Fibroblast of lung (primary cell): Measurements from ENCODE around the gene STOML1. TPM values are rescaled to one million over a fixed set of nuclear protein-coding genes. Genes with fewer than 3 reads are reported as not detected.
A peak's percentile ranks its signal among the peaks of the same experiment; 100 is the strongest.

Source experiments
- DNase-seq, 2 donors: peaks; one replicate each; pipeline versions ENCODE4 v3.0.0 to v3.0.0-alpha.2; 2010; ENCODE audit warnings: low read depth in 2 of 2
- H2AFZ ChIP-seq: 2 replicates; pipeline ENCODE4 v1.5.1; 2012; ENCODE audit warnings: low read length, control low read depth, inconsistent platforms
- H3K27ac ChIP-seq: 2 replicates; pipeline ENCODE4 v1.5.1; 2011; ENCODE audit warnings: low read length, control low read depth; ENCODE audit not compliant: insufficient read depth
- H3K27me3 ChIP-seq: 2 replicates; pipeline ENCODE4 v1.5.1; 2011; ENCODE audit warnings: mild to moderate bottlenecking, low read length; ENCODE audit not compliant: control insufficient read depth, insufficient read depth
- H3K36me3 ChIP-seq: 2 replicates; pipeline ENCODE4 v1.5.1; 2011; ENCODE audit warnings: low read length; ENCODE audit not compliant: control insufficient read depth, insufficient read depth
- H3K4me1 ChIP-seq: 2 replicates; pipeline ENCODE4 v1.5.1; 2011; ENCODE audit warnings: low read length; ENCODE audit not compliant: control insufficient read depth, insufficient read depth; ENCODE audit errors: extremely low read depth
- H3K4me2 ChIP-seq: 2 replicates; pipeline ENCODE4 v1.5.1; 2011; ENCODE audit warnings: low read length, control low read depth; ENCODE audit not compliant: insufficient read depth; ENCODE audit errors: extremely low read depth
- H3K4me3 ChIP-seq, 4 experiments: fragments of 200-600 bp in 1 of 4; sonication (generic) in 1 of 4; replicated peaks in 1 of 4; 2 replicates each; pipeline ENCODE4 v1.5.1; 2011 to 2016; ENCODE audit warnings: low read length in 4 of 4, low read depth in 3 of 4, mild to moderate bottlenecking in 3 of 4, control low read depth in 2 of 4, inconsistent platforms in 1 of 4, mixed read lengths in 1 of 4; ENCODE audit not compliant: insufficient read depth in 1 of 4; ENCODE audit errors: control extremely low read depth in 1 of 4
- H3K79me2 ChIP-seq: 2 replicates; pipeline ENCODE4 v1.5.1; 2012; ENCODE audit warnings: mild to moderate bottlenecking, low read length, inconsistent platforms; ENCODE audit not compliant: control insufficient read depth, insufficient read depth
- H3K9ac ChIP-seq: 2 replicates; pipeline ENCODE4 v1.5.1; 2011; ENCODE audit warnings: mild to moderate bottlenecking, low read length, control low read depth; ENCODE audit not compliant: insufficient read depth
- H3K9me3 ChIP-seq: 2 replicates; pipeline ENCODE4 v1.5.1; 2012; ENCODE audit warnings: low read depth, low read length; ENCODE audit not compliant: control insufficient read depth, insufficient read depth
- H4K20me1 ChIP-seq: 2 replicates; pipeline ENCODE4 v1.5.1; 2011; ENCODE audit warnings: low read length; ENCODE audit not compliant: control insufficient read depth, insufficient read depth; ENCODE audit errors: extremely low read depth
- EZH2 ChIP-seq: IDR thresholded peaks from 2 replicates; pipeline ENCODE4 v1.5.1; 2012; ENCODE audit warnings: low read length, control low read depth, mild to moderate bottlenecking; ENCODE audit errors: missing control alignments
- polyA plus RNA-seq, 2 donors: library from polyadenylated mRNA; depleted of rRNA in 1 of 2; stranded (reverse) in 1 of 2; unstranded in 1 of 2; fragments of >200 nt; gene quantifications; 2 replicates each; pipeline ENCODE4 v1.2.1, GENCODE V29; 2011 to 2012; ENCODE audit warnings: missing spikeins in 1 of 2
- total RNA-seq: library from RNA; depleted of rRNA; stranded (reverse); fragments of >200 nt; gene quantifications from 2 replicates; pipeline ENCODE4 v1.2.1, GENCODE V29; 2014
- TF ChIP-seq, protein P1 (sequence below), 2 donors: IDR thresholded peaks in 1 of 2; conservative IDR thresholded peaks in 1 of 2; 1 replicate in 1 of 2; 2 replicates in 1 of 2; pipeline ENCODE4 v1.5.1; 2011 to 2012; ENCODE audit warnings: low read length in 2 of 2, control low read depth in 1 of 2, inconsistent platforms in 1 of 2, low read depth in 1 of 2, mild to moderate bottlenecking in 1 of 2

The STOML1 gene
- total and polyA plus RNA-seq, 2 donors (not counting 1 experiment from before 2014, with no cell fraction given), result 9.8 to 24.8 TPM

DNA sequence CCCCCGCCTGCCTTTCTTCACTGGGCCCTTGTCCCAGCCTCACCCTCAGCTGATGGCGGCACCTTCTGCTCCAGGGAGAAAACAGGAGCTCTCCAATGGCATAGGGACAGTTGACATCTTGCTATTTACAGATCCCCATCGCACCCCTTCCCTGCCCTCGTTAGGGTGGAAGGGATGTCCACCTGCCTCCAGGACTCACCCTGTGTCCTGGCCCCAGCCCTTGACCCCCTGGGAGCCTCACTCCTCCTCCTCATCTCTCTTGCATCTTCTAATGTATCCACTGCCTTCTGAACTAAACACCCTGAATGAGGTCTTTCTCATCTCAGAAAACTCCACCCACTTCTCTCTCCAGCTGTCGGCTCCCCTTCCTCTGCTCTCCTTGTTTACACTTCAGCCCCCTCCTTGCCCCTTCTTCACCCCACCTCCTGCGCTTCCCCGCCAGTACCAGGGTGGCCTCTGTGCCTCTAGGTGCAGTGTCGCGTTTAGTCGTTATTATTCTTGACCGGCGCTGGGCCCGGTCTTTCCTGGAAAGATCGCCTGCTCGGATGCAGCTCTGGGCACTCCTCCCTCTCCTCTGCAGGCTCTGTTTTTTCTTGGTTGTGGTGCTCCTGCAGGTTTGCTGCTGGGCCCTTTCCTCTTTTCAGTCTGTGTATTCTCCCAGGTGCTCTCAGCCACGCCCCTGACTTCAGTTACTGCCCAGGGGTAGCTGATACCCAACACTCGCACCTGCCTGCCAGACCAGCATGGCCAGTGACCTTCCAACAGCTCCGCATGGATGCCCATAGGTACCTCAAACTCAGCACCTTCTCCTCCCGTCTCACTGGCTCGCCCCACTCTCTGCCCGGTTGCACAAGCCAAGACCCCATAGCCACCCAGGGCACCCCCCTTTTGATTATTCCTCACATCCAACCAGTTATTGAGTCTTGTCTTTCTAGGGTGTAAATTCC lies 45.3 kb upstream of the STOML1 start:
- no peaks in the 10 kb centered on the region for H3K9me3 ChIP-seq
- no peak overlapping the region for H2AFZ ChIP-seq
- no peak overlapping the region for H3K27ac ChIP-seq
- DNase-seq, result no peak
- no peaks in the 10 kb centered on the region for H3K27me3 ChIP-seq
- H3K79me2 ChIP-seq, result no peaks in the 10 kb centered on the region
- H3K4me3 ChIP-seq, result no peak overlapping the region
- H3K36me3 ChIP-seq, result peaks cover 24% of the 10 kb centered on the region
- no peak for TF ChIP-seq EZH2
- TF ChIP-seq, protein P1, sequence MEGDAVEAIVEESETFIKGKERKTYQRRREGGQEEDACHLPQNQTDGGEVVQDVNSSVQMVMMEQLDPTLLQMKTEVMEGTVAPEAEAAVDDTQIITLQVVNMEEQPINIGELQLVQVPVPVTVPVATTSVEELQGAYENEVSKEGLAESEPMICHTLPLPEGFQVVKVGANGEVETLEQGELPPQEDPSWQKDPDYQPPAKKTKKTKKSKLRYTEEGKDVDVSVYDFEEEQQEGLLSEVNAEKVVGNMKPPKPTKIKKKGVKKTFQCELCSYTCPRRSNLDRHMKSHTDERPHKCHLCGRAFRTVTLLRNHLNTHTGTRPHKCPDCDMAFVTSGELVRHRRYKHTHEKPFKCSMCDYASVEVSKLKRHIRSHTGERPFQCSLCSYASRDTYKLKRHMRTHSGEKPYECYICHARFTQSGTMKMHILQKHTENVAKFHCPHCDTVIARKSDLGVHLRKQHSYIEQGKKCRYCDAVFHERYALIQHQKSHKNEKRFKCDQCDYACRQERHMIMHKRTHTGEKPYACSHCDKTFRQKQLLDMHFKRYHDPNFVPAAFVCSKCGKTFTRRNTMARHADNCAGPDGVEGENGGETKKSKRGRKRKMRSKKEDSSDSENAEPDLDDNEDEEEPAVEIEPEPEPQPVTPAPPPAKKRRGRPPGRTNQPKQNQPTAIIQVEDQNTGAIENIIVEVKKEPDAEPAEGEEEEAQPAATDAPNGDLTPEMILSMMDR (conservative IDR thresholded peaks at IDR 0.05 in 1 of 2, IDR thresholded peaks at IDR 0.05 in 1 of 2; ENCODE audit: low read depth in 1 of 2, low read length in 2 of 2), result no peak
- peaks cover 27% of the 10 kb centered on the region for H3K4me1 ChIP-seq
- H3K4me2 ChIP-seq, result no peak overlapping the region
- no peak overlapping the region for H3K9ac ChIP-seq
- no peaks in the 10 kb centered on the region for H4K20me1 ChIP-seq

DNA sequence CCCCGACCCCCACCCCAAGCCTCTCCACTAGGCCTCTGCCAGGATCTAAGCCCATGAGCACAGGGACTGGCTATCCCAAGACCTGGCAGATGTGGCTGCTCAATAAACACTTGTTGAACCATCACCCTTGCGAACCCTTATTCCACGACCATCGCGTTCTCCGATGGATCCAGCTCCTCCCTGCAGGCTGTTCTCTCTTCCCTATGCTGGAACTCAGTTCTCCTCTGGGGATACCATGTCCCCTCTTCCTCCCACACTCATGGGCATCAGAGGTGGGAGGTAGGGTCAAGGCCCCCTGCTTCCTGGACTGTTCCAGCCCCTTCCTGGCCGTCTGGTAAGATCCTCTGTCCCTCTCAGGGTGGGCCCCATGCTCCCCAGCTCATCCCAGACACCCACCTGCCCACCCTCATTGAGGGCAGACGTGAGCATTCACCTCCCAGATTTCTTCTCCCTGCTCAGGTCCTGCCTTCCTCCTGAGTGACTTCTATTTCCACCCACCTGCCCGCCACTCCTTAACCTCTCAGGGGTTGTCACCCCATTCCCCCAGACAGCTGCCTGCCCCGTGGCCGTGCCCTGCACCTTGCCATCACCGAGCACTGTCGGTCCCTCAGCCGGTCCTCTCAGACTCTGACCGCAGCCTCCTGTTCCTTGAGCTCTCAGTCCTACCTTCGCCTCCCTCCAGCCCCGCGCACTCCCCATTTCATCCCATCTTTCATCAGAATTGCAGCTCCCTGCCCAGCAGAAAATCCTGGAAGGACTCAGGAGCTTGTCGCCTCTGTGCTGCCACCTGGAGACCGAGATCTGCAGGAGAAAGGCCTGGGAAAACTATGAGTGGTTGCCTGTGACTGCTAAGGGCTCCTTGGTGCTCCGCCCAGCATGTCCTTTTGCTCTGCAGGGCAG lies 44.4 kb upstream of the STOML1 start:
- Histone ChIP-seq H3K4me3 (no peak overlapping the region), H2AFZ (no peak overlapping the region), H3K4me1 (peaks cover 27% of the 10 kb centered on the region), H3K9me3 (no peaks in the 10 kb centered on the region), H3K9ac (no peak overlapping the region), H3K79me2 (no peaks in the 10 kb centered on the region), H4K20me1 (no peaks in the 10 kb centered on the region), H3K27me3 (no peaks in the 10 kb centered on the region), H3K4me2 (no peak overlapping the region), H3K36me3 (peaks cover 24% of the 10 kb centered on the region), H3K27ac (no peak overlapping the region)
- no peak for TF ChIP-seq EZH2
- TF ChIP-seq, protein P1 (conservative IDR thresholded peaks at IDR 0.05 in 1 of 2, IDR thresholded peaks at IDR 0.05 in 1 of 2; ENCODE audit: low read depth in 1 of 2, low read length in 2 of 2), result peak; percentile 48 to 80
- DNase-seq, result peak; percentile 50 to 79
